ENCODE data around the gene CTNND2. TPM values are rescaled to one million over a fixed set of nuclear protein-coding genes. Genes with fewer than 3 reads are reported as not detected.

Gene CTNND2
- total RNA-seq, 2 experiments from 2014 or later: not detected

DNA sequence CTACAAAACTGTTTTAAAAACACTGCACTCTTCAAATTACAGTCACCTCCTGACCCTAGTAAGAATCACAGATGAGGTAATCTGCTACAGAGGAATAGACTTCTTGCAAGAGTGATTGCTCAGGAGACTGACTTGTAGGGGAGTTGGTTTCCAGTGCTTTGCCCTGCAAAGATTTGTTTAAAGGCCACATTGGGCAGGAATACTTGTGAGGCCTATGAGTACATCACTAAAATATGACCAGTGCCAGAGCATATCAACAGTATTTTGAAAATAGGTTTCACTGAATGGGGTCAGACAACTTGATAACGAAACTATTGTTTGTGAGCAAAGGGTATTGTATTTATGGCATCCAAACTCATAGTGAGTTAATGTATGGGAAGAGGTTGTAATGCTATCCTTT, 21.5 kb upstream of the CTNND2 start:
- H3K4me1 Mint-ChIP-seq (ENCODE audit: low read depth): no peaks in the 10 kb centered on the region
- H3K36me3 Mint-ChIP-seq (ENCODE audit: low read depth): no peaks in the 10 kb centered on the region
- no peak overlapping the region for H3K4me3 Mint-ChIP-seq
- ATAC-seq: no peak
- POLR2A ChIA-PET: no interaction called here
- TF ChIP-seq, protein P1, sequence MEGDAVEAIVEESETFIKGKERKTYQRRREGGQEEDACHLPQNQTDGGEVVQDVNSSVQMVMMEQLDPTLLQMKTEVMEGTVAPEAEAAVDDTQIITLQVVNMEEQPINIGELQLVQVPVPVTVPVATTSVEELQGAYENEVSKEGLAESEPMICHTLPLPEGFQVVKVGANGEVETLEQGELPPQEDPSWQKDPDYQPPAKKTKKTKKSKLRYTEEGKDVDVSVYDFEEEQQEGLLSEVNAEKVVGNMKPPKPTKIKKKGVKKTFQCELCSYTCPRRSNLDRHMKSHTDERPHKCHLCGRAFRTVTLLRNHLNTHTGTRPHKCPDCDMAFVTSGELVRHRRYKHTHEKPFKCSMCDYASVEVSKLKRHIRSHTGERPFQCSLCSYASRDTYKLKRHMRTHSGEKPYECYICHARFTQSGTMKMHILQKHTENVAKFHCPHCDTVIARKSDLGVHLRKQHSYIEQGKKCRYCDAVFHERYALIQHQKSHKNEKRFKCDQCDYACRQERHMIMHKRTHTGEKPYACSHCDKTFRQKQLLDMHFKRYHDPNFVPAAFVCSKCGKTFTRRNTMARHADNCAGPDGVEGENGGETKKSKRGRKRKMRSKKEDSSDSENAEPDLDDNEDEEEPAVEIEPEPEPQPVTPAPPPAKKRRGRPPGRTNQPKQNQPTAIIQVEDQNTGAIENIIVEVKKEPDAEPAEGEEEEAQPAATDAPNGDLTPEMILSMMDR (IDR thresholded peaks at IDR 0.05): no peak
- intact Hi-C loops (cut with micrococcal nuclease): no loop called here
- CTCF ChIA-PET: no interaction called here
- peaks cover 11% of the 10 kb centered on the region for H3K9me3 Mint-ChIP-seq
- no peak overlapping the region for H3K27ac Mint-ChIP-seq
- DNase-seq: no peak
- no peaks in the 10 kb centered on the region for H3K27me3 Mint-ChIP-seq

DNA sequence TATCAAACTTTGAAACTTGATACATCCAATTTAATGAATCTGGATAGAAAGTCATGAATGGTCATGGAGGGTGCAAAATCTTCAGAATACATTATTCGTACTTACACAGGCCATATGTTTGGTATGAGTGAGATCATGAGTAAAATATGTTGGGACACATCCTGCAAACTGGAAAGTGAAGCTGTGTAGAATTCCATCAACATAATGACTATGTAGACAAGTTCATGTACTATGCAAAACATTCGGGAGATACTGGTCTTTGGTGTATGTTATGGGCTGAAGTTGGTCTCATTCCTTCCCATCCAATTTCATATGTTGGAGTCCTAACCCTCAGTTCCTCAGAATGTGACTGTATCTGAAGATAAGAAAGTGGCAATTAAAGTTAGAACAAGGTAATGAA, 18.1 kb upstream of the CTNND2 start:
- Mint-ChIP-seq H3K4me3 (no peak overlapping the region), H3K9me3 (peaks cover 15% of the 10 kb centered on the region), H3K27ac (no peak overlapping the region), H3K36me3 (ENCODE audit: low read depth) (no peaks in the 10 kb centered on the region), H3K27me3 (no peaks in the 10 kb centered on the region), H3K4me1 (ENCODE audit: low read depth) (no peaks in the 10 kb centered on the region)
- DNase-seq (no peak), ATAC-seq (no peak)
- TF ChIP-seq, protein P1 (IDR thresholded peaks at IDR 0.05): no peak
- intact Hi-C loops (cut with micrococcal nuclease): no loop called here
- POLR2A ChIA-PET: no interaction called here
- CTCF ChIA-PET: no interaction called here

DNA sequence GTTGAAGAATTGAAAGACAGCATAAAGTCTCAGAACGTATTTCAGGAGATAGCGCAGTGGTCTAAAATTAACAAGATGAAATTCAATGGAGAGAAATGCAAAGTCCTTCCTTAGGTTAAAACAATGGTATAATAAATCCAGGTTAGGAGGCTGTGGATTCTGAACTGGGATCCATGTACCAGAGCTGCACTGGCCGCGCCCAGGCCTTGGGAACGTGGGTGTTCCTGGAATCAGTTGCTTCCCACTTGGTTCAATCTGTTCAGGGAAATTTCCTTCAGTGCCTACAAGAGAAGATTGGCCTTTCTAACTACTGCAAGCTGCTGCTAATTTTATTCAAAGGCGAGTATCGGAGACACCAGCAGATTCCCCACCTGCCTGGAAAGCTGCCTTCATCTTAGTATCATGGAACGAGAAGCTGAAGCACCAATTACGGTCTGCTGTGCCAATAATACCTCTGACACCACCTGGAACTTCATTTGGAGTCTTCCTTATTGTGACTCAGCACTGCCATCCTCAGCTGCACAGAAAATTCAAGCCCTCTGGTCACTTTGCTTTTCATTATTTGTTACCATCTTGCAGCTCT, 14.3 kb upstream of the CTNND2 start:
- Mint-ChIP-seq H3K4me1 (ENCODE audit: low read depth) (no peaks in the 10 kb centered on the region), H3K36me3 (ENCODE audit: low read depth) (no peaks in the 10 kb centered on the region), H3K9me3 (peaks cover 14% of the 10 kb centered on the region), H3K27ac (no peak overlapping the region), H3K4me3 (no peak overlapping the region), H3K27me3 (no peaks in the 10 kb centered on the region)
- DNase-seq (no peak), ATAC-seq (no peak)
- intact Hi-C loops (cut with micrococcal nuclease): no loop called here
- TF ChIP-seq, protein P1 (IDR thresholded peaks at IDR 0.05): no peak
- CTCF ChIA-PET: no interaction called here
- POLR2A ChIA-PET: no interaction called here

DNA sequence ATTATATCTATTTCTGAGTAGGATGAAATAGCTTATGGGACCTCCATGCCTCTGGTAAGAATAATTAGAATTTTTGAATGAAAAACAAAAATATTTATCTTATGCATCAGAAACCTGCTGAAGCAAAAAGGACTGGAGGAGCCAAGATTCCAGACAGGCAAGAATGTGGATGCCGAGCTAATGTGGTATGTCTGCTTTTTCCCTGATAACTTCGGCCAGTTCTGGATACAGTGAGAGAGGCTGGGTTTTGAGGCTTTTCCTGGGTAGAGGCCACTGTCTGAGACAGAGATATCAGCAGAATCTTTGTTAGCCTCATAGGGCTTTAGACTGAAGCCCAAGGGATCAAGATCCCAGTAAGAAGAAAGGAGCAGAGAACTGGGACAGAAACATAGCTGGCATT, 5.2 kb upstream of the CTNND2 start:
- H3K27me3 Mint-ChIP-seq: peaks cover 16% of the 10 kb centered on the region
- no peak for ATAC-seq
- TF ChIP-seq, protein P1 (IDR thresholded peaks at IDR 0.05): no peak
- peaks cover 2% of the 10 kb centered on the region for H3K4me1 Mint-ChIP-seq (ENCODE audit: low read depth)
- no peak overlapping the region for H3K27ac Mint-ChIP-seq
- DNase-seq: no peak
- CTCF ChIA-PET: no interaction called here
- H3K9me3 Mint-ChIP-seq: peaks cover 4% of the 10 kb centered on the region
- intact Hi-C loops (cut with micrococcal nuclease): no loop called here
- no peak overlapping the region for H3K4me3 Mint-ChIP-seq
- POLR2A ChIA-PET: no interaction called here
- no peaks in the 10 kb centered on the region for H3K36me3 Mint-ChIP-seq (ENCODE audit: low read depth)

DNA sequence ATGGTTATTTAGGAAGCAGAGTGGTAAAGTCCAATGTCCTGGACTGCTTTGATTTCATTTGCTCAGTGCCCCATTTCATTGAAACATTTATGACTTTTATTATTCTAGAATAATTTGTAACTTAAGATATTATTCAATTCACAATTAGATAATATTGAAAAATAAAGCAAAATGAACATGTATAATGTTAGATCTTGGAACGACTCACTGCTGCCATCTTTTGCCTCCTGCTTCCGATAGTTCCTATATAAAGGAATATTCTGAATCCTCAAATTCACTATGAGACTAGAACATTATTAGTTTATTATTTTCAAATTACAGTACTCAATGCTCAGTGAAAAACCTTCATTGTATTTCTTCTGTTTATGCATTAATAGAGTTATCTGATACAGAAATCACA, 2.3 kb upstream of the CTNND2 start:
- DNase-seq (no peak), ATAC-seq (no peak)
- Mint-ChIP-seq H3K27ac (no peak overlapping the region), H3K36me3 (ENCODE audit: low read depth) (no peaks in the 10 kb centered on the region), H3K4me3 (no peak overlapping the region), H3K9me3 (peaks cover 4% of the 10 kb centered on the region), H3K4me1 (ENCODE audit: low read depth) (peaks cover 2% of the 10 kb centered on the region), H3K27me3 (peaks cover 36% of the 10 kb centered on the region)
- ChIA-PET CTCF (no interaction called here), POLR2A (no interaction called here)
- intact Hi-C loops (cut with micrococcal nuclease): no loop called here
- TF ChIP-seq, protein P1 (IDR thresholded peaks at IDR 0.05): no peak

Data from activated CD8-positive, alpha-beta T cell treated with anti-CD3 and anti-CD28 coated beads for 36 hours (primary cell).